A673 (cell line): ENCODE data around the gene RHBDF2. TPM values are rescaled to one million over a fixed set of nuclear protein-coding genes. Genes with fewer than 3 reads are reported as not detected.

Source experiments
- BruUV-seq: library from RNA; stranded (reverse); fragments of 400-500 nt; replicated peaks from 2 replicates; lab custom pipeline; 2021; lab: Mats Ljungman, UMichigan
- CTCF ChIA-PET: fragments of 300-600 bp; sonication (Branson Sonifier 250); formaldehyde crosslinking; loops from one replicate; lab custom pipeline; 2022; ENCODE audit warnings: antibody characterized with exemption; lab: Charles Lee
- POLR2A ChIA-PET: fragments of 300-600 bp; sonication (Branson Sonifier 250); formaldehyde crosslinking; loops from one replicate; lab custom pipeline; 2022; ENCODE audit warnings: antibody characterized with exemption; ENCODE audit not compliant: low non-redundant PET; lab: Charles Lee
- DNase-seq: peaks from one replicate; pipeline ENCODE4 v3.0.0-alpha.2; 2015; ENCODE audit warnings: low spot score
- H3K27ac ChIP-seq: fragments of 200-600 bp; sonication (generic); 2 replicates; pipeline ENCODE4 v1.5.1; 2016; ENCODE audit warnings: mixed run types, low read depth, mild to moderate bottlenecking, mixed read lengths, antibody characterized with exemption, low read length; ENCODE audit not compliant: poor library complexity, severe bottlenecking
- H3K27me3 ChIP-seq: fragments of 200-600 bp; sonication (generic); replicated peaks from 2 replicates; pipeline ENCODE4 v1.6.1; 2017; ENCODE audit warnings: mixed run types, low read depth, mild to moderate bottlenecking, mixed read lengths, antibody characterized with exemption, low read length; ENCODE audit not compliant: insufficient read depth, poor library complexity
- H3K36me3 ChIP-seq: fragments of 200-600 bp; sonication (generic); 2 replicates; pipeline ENCODE4 v1.6.1; 2016; ENCODE audit warnings: mixed run types, mild to moderate bottlenecking, mixed read lengths, antibody characterized with exemption, low read length; ENCODE audit not compliant: insufficient read depth, poor library complexity, severe bottlenecking
- H3K4me1 ChIP-seq: fragments of 200-600 bp; sonication (generic); 2 replicates; pipeline ENCODE4 v1.6.1; 2017; ENCODE audit warnings: mixed run types, mild to moderate bottlenecking, mixed read lengths, antibody characterized with exemption, low read length; ENCODE audit not compliant: insufficient read depth, poor library complexity, severe bottlenecking
- H3K4me3 ChIP-seq: fragments of 200-600 bp; sonication (generic); 2 replicates; pipeline ENCODE4 v1.5.1; 2016; ENCODE audit warnings: low read depth, mixed run types, mild to moderate bottlenecking, mixed read lengths, low read length; ENCODE audit not compliant: poor library complexity, severe bottlenecking
- H3K9me3 ChIP-seq: fragments of 200-600 bp; sonication (generic); 2 replicates; pipeline ENCODE4 v1.6.1; 2016; ENCODE audit warnings: mixed run types, low read depth, mild to moderate bottlenecking, mixed read lengths, antibody characterized with exemption, low read length; ENCODE audit not compliant: poor library complexity, severe bottlenecking
- CTCF ChIP-seq: fragments of 300-800, 200-600 bp; sonication (generic); conservative IDR thresholded peaks from 2 replicates; pipeline ENCODE4 v1.5.1; 2017; ENCODE audit warnings: low read depth, mild to moderate bottlenecking, antibody characterized with exemption, low read length, moderate library complexity, mixed read lengths
- EZH2 ChIP-seq: fragments of 200-600 bp; sonication (generic); IDR thresholded peaks from 2 replicates; pipeline ENCODE4 v1.6.1; 2017; ENCODE audit warnings: borderline replicate concordance, low read depth, mild to moderate bottlenecking, mixed read lengths, antibody characterized with exemption, low read length; ENCODE audit not compliant: poor library complexity, severe bottlenecking
- intact Hi-C: fragments of 100-400 bp; cut with micrococcal nuclease; formaldehyde crosslinking; loops from one replicate; pipeline ENCODE4 v1.10.0; 2022; ENCODE audit not compliant: unreplicated experiment
- total RNA-seq: library from RNA; stranded (reverse); gene quantifications from 2 replicates; pipeline ENCODE4 v1.2.3, GENCODE V29; 2021

Gene RHBDF2
- total RNA-seq, 1 experiment from 2014 or later = 20.4 TPM

- Histone ChIP-seq H3K27me3 (no peaks in the 10 kb centered on the region), H3K4me1 (no peaks in the 10 kb centered on the region), H3K36me3 (no peaks in the 10 kb centered on the region), H3K27ac (no peak overlapping the region), H3K4me3 (no peak overlapping the region), H3K9me3 (no peaks in the 10 kb centered on the region)
- BruUV-seq = no TSS peak
- intact Hi-C loops = no loop called here
- POLR2A ChIA-PET = no interaction called here
- DNase-seq = no peak
- CTCF ChIA-PET = interaction anchor here (0.5 kb wide), 1 partner anchor 779 kb away, joined by 5 read pairs; no protein-coding TSS in a partner anchor
- TF ChIP-seq EZH2 = no peak
- TF ChIP-seq CTCF = no peak
These were observed 23.6 kb downstream of the RHBDF2 start for GRCh38 chr17:76477576-76477975.

- intact Hi-C loops = no loop called here
- Histone ChIP-seq H3K27me3 (no peaks in the 10 kb centered on the region), H3K4me3 (no peak overlapping the region), H3K36me3 (no peaks in the 10 kb centered on the region), H3K27ac (no peak overlapping the region), H3K9me3 (no peaks in the 10 kb centered on the region), H3K4me1 (no peaks in the 10 kb centered on the region)
- ChIA-PET POLR2A (no interaction called here), CTCF (no interaction called here)
- no peak for TF ChIP-seq CTCF
- no peak for TF ChIP-seq EZH2
- no TSS peak for BruUV-seq
- no peak for DNase-seq
These were observed 24.5 kb downstream of the RHBDF2 start for GRCh38 chr17:76476736-76477135.

- ChIA-PET CTCF (no interaction called here), POLR2A (no interaction called here)
- no peak for TF ChIP-seq EZH2
- no peak for TF ChIP-seq CTCF
- no peaks in the 10 kb centered on the region for H3K36me3 ChIP-seq
- BruUV-seq = no TSS peak
- H3K9me3 ChIP-seq = no peaks in the 10 kb centered on the region
- no peak for DNase-seq
- H3K27ac ChIP-seq = no peak overlapping the region
- no peak overlapping the region for H3K4me3 ChIP-seq
- H3K4me1 ChIP-seq = no peaks in the 10 kb centered on the region
- H3K27me3 ChIP-seq = no peaks in the 10 kb centered on the region
- intact Hi-C loops = no loop called here
These were observed 25.9 kb downstream of the RHBDF2 start for GRCh38 chr17:76475302-76475701.
